Eye (tissue), 1 donor: Measurements from ENCODE around the gene CNTLN.
A peak's percentile ranks its signal among the peaks of the same experiment; 100 is the strongest.
"Not testable (repeated sequence)": the region's sequence is repeated elsewhere in the genome, so short reads cannot be mapped to it uniquely, and the experiment has no call there.

ENCODE experiments used
- DNase-seq: peaks from one replicate; pipeline ENCODE4 v3.0.0-alpha.2; 2015

Gene CNTLN

DNA sequence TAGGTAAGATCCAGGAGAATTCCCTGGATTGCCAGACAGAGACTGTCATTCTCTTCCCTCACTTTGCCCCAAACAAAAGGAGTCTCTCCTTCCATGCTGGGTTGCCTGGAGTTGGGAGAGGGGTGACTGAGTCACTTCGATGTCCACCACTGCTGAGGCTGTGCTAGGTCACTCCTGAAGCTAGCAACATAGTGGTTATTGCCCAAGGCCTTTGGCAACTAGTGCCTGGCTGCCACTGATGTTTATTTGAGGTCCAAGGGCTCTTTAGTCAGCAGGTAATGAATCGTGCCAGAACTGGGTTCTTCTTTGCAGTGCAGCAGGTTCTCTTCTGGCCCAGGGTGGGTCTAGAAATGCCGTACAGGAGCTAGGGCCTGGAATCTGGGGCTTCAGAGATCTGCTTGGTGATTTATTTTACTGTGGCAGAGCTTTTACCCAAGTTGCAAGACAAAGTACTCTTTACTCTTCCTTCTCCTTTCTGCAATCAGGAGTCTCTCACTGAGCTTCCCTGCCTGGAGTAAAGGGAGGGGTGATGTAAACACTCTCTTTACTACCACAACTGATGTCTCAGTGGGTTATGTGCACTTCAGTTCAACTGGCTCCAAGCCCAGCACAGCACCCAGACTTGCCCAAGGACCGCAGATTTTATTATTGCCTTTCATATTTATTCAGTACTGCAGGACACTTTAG lies 288.3 kb downstream of the CNTLN start:
- no peak for DNase-seq

DNA sequence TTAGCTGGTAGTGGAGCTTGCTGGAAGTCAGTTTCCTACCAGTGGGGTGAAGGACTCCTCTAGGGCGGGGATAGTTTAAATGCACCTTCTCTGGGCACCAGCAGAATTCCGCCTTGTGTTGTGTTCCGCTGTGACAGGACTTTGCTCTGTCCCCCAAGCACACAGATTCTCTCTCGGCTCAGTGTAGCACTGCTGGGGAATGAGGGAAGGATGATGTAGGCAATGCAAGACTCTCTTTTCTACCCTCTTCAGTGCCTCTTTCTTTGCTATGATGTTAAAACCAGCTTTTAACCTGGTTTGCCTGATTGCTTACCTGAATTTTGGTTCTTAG lies 288.8 kb downstream of the CNTLN start:
- no peak for DNase-seq

DNA sequence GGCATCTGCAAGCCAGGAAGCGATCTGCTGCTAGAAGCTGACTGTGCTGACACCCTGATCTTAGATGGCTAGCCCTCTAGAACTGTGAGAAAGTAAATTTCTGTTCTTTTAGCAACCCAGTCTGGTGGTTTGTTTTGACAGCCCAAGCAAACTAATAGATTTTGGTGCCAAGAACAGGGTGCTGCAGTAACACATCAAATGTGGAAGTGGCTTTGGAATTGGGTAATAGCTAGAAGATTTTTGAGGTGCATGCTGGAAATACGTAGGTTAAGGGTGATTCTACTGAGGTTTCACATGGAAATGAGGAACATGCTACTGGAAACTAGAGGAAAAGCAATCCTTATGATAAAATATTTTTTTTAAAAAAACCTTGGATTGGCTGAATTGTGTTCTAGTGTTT lies 290.5 kb downstream of the CNTLN start:
- DNase-seq, result no peak

DNA sequence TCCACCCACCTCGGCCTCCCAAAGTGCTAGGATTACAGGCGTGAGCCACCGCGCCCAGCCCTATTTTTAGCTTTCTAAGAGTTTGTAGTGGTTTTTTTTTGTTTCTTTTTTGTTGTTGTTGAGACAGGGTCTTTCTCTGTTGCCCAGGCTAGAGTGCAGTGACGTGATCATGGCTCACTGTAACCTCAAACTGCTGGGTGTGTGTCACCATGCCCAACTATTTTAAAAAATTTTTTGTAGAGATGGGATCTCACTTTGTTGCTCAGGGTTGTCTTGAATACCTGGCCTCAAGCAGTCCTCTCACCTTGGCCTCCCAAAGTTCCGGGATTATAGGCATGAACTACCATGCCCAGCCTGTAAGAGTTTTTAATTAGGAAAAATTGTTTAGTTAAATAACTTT lies 298.7 kb downstream of the CNTLN start:
- no peak for DNase-seq

DNA sequence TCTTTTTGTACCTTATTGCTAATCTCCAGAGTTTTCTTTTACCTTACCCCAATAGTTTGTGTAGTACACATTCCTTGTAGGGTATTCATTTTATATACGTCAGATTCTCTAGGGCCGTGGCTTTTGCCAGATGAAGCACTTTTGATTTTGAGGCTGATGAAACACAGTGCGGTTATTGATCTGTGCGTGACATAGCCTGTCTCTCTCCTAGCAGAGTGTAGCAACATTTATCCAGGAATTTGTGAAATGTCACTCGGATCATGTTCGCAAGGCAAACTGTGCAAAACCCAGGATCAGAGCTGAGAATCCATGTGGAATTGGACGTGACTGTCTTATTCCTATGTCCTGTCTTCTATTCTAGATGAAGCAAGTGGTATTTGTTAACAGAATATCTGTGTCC lies 302.0 kb downstream of the CNTLN start:
- peak; percentile 13 for DNase-seq

DNA sequence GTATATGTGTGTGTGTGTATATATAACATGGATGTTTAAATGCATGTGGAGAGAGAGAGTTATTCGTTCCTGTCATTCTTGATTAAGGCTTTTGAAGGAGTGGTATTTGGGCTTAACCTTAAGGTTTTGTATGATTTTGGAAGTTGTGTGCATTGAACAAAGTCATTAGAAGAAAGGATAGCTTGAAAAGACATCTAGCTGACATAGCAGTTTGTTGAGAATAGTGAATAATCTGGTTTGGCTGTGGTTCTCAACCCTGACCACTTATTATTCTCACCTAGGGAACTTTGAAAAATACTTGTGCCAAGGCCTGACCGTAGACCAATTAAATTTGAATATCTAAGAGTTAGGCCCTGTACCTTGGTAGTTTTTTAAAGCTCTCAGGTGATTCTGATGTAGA lies 303.0 kb downstream of the CNTLN start:
- DNase-seq, result no peak

DNA sequence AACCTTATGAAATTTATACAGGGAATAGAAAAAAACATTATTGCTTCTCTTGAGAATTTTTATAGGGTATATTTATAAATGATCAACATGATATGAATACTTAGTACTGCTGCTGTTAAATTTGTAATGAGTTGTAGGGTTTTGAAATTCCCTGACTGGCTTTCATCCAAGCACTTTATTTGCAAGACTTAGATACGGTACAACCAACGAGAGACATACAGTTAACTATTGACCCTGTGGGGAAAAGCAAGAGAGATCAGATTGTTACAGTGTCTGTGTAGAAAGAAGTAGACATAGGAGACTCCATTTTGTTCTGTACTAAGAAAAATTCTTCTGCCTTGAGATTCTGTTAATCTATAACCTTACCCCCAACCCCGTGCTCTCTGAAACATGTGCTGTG lies 310.3 kb downstream of the CNTLN start:
- not testable (repeated sequence) for DNase-seq

DNA sequence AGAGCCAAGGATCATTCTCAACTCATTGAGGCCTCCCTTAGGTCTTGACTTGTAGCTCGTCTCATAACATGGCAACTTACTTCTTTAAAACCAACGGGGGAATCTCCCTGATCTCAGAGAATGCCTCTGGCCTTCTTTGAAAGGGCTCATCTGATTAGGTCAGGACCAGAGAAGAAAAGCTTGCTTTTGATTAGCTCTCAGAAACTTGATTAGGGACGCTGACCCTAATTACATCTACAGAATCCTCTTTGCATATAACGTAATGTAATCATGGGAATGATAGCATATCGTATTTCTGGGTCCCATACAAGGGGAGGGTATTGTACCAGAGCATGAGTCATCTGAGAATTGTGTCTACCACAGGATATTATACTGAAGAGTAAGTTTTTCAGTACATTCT lies 318.9 kb downstream of the CNTLN start:
- no peak for DNase-seq

DNA sequence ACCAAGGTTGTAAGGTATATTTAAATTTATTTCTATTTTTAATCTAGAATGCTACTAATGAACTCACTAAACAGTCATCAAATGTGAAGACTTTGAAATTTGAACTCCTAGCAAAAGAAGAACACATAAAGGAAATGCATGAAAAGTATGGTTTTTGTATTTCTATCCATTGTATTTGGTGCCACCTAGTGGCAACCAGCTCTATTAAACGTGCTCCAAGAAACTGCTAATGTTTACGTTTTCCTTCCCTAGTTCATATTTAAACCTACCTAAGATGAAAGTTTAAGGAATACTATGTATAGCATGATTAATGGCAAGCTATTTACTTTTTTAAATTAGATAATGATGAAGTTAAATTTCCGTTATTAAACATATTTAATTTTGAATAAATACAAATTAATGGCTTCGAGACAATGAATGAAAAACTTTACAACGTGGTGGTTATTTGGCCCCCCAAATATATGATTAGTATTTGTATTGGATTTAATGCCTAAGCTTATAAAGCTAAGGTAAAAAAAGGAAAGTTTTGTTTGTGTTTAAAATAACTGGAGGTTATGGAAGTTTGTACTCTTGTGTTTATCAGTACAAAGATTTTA lies 328.1 kb downstream of the CNTLN start:
- peak; percentile 88 for DNase-seq

DNA sequence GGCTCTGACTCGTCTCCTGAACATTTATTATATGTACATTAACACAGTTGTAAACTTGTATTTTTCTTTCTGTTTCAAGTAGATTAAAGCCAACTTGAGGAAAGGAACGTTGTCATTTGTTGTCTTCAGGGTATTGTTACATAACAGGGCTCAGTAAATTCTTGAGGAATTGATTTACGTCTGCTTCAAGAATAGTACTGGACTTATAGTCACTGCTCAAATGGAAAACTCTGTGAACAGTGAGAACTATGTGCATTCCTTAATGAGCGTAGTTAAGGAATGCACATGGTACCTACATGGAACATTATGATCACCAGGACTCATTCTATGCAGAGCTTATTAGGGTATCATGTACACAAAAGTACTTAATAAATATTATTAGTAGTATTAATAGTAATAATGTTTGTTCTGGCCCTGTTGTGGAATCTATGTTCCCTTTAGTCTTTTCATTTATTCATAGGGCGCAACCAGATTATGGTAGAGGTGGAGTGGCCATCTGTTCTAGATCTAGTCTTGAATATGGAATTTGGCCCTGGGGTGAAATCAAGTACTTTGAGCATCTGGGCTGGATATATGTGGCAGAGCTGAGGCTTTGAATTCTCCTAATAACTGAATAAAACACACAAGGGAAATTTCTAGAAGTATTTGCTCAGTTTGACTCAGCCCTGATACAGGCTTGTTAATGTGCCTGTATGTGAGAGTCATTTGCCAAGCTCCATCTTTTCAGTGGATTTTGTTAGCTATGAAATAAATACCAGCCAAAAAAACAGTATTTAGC lies 335.4 kb downstream of the CNTLN start:
- no peak for DNase-seq

DNA sequence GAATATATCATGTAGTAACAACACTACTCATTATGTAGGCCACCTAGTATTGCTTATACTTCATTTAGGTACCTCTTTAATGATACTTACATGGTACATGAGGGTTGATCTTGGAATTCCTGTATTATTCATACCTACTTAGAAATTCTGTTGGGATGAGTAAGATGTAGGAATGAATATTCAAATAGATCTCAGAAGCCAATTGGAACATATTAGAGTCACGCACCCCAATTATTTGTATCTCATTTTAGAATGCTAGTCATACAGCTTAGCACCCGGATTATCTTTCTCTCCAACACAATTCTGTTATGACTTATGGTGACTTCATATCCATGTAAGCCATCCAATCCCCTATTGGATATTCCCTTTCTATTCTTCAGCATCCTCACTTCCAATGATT lies 337.3 kb downstream of the CNTLN start:
- DNase-seq, result no peak

DNA sequence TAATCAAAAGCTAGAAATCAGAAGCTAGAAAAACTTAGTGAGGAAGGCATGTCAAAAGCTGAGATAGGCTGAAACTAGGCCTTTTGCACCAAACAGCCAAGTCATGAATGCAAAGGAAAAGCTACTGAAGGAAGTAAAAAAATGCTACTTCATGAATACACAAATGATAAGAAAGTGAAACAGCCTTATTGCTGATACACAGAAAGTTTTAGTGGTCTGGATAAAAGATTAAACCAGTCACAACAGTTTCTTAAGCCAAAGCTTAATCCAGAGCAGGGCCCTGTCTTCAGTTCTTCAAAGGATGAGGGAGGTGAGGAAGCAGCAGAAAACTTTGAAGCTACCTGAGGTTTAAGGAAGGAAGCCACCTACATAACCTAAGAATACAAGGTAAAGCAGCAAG lies 341.6 kb downstream of the CNTLN start:
- no peak for DNase-seq

DNA sequence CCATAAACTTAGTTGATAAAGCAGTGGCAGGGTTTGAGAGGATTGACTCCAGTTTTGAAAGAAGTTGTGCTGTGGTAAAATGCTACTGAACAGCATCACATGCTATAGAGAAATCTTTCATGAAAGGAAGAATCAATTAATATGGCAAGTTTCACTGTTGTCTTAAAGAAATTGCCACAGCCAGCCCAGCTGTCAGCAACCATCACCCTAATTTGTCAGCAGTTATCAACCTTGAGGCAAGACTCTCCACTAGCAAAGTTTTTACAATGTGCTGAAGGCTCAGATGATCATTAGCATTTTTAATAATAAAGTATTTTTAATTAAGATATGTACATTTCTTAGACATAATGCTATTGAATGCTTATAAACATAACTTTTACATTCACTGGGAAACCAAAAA lies 343.0 kb downstream of the CNTLN start:
- no peak for DNase-seq

DNA sequence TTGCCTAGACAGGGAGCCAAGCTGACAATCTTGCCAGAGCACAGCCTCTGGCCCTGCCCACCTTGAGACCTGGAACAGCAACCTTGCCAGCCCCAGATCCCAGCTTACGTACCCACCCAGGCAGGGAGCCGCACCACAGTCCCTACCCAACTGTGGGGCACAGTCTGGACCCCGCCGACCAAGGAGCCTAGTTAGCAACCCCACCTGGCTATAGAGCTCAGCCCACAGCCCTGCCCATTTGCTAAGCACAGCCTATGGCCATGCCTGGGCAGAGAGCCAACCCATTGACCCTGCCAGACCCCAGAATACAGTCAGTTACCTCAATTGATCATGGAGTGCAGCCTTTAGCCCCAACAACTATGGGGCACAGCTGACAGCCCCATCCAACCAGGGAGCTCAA lies 346.1 kb downstream of the CNTLN start:
- DNase-seq, result no peak

DNA sequence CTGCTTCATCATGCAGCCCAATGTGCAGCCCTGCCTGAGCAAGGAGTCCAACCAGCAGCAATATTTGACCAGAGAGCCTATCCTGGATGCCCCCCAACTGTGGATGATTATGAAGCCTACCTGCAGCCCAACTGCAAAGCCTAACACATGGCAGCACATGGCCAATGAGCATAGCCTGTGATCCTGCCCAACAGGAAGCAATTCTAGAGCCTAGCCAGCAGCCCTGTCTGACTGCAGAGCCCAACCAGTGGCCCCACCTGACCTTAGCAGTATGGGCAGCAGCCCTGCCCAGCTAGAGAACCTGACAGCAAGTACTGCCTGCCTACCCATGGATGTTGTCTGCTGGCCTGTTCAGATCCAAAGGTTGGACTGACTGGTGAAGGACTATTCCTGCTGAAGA lies 346.7 kb downstream of the CNTLN start:
- DNase-seq, result no peak

DNA sequence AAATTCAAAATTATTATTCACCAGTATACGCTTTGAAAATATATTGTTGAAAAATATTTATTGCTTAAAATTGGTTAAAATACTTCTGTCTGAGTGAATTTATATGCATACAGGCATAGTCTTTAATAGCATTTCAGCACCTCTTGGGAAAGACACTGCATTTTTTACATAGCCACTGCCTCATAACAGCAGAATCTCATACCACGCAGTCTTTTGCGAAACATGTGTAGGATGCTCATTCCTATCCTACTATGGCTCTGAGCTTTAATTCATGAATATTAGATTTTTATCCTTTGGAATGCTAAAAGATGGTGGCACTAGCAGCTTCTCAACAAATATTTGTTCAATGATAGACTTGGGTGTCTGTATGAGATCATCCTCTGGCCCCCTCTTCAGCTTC lies 350.1 kb downstream of the CNTLN start:
- no peak for DNase-seq

DNA sequence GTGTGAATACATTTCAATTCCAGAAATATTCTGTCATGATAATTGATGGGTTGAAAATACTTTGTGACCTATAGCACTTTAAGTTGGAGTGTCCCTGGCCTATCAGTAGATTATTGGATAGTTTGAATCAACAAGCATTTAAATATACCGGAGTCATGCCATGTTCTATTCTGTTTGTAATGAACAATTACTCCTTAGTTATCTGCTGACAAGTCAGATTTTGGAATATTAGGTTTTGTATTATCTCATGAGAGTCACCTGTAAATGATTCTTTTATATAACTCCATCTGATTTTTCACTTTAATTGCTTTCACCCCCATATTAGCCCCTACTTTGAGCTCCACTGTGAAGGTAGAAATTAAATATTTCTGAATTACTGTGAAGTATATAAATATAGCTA lies 351.6 kb downstream of the CNTLN start:
- no peak for DNase-seq

DNA sequence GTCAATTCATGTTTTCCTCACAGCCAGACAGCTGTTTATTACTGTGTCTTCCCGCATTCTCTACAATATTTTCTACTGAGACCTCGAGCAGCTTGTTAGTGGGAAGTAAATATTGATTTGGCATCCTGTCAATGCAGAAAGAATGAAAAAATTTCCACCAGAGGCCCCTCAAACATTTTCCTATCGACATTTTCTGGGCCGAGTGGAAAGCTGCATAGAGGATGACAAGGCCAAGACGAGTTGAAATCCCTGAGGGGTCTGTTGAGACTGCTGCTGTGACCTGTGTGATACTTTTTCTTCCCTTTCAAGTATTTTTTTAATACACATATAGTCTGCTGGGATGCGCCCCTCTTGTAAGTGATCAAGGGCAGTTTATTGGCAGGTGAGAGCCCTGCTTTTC lies 352.6 kb downstream of the CNTLN start:
- DNase-seq, result peak; percentile 46

DNA sequence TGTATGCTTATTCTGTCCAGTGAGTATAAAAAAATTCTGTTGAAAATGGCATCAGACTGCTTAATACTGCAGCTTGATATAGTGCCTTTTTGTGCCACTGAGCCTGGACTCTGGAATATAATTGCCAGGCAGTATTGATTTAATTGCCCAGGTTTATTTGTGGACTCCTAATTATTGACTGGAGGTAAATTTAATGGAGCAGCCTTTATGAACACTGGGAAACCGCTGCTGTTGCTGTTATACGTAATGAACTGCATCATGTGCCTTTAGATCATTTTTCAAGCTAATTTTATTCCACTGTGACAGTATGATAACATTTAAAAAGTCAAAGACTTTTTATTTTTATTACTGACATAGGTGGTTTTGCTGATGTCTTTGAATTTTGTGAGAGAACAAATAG lies 353.8 kb downstream of the CNTLN start:
- DNase-seq, result no peak

DNA sequence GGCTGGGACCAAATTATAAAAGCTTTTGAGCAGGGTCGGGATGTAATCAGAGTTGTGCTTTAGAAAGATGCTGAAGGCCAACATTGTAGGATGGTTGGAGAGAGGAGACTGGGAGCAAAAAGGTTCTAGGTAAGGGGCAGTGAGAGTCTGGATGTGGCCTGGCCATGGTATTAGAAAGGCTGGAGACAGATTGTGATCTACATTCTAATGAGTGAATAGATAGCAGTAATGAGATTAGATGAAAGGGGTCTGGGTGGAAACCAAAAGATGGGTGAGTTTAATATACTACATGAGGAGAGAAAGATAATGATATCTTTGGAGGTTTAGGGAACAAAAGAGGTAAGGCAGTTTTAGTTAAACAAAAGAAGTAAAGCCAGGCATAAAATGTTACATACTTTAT lies 355.3 kb downstream of the CNTLN start:
- no peak for DNase-seq

DNA sequence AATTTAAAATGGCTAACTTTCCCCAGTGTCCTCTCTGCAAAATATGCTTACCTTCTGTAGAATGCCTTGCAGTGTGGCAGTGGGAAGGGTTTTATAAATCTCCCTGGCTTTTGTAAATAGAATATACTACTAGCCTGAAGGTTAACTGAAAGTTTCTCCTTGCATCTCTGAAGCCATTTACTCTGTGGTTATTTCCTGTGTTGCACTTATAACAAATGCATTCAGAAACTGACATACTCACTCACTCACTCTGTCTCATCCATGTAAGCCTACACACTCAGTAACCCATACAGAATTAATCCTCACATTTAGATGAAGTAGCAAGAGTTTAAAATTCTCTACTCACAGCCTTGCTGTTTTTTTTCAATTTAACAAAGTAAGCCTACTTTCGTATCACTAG lies 356.9 kb downstream of the CNTLN start:
- no peak for DNase-seq

DNA sequence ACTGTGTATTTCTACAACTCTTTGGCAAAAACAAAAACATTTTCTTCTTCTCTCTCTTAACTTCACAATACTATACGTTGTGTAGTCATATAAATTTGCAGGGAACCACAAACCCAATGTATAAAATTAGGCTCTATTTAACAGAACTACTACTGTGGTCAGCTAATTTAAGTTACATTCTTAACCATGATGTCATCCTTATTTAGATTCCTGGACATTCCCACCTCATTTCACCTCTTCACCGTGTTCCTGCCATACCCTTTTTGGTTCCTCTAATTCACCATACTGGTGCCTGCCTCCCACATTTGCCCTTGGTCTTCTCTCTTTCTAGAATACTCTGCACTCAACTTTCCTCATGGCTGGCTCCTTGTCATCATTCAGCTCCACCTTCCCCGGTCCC lies 368.4 kb downstream of the CNTLN start:
- DNase-seq, result no peak

DNA sequence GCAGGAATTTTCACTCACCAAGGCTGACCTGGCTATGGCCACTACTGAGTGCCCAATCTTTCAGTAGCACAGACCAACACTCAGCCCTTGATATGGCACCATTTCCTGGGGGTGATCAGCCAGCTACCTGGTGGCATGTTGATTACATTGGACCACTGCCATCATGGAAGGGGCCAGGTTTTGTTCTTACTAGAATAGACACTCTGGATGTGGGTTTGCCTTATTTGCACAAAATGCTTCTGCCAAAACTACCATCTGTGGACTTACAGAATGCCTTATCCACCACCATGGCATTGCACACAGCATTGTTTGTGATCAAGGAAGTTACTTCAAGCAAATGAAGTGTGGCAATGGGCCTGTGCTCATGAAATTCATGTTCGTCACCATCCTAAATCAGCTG lies 374.3 kb downstream of the CNTLN start:
- DNase-seq, result no peak

DNA sequence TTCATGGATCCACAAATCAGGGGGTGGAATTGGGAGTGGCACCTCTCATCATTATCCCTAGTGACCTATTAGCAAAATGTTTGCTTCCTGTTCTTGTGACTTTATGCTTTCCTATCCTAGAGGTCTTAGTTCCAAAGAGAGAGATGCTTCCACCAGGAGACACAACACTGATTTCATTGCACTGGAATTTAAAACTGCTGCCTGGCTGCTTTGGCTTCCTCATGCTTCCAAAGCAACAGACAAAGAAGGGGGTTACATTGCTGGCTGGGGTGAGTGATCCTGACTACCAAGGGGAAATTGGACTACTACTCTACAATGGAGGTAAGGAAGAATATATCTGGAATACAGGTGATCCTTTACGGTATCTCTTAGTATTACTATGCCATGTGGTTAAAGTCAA lies 374.9 kb downstream of the CNTLN start:
- DNase-seq, result no peak

DNA sequence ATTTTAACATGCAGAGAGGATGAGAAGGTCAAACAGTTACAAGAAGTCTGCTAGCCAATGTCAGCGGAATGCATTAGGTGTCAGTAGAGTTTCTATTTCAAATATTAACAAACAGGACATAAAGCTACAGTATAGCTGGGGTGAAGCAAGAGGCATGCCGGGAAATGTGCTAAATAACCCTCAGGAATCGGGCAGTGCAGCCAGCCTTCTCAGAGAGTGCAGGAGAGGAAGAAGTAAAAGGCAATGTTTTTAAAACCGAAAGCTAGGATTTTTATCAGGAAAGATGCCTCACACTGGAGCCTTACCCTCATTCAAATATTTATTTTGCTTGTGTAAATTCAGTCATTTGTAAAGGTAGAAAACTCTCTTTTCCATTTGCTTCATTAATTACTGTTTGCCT lies 384.9 kb downstream of the CNTLN start:
- no peak for DNase-seq
